Stimulated activated CD4-positive, alpha-beta T cell treated with anti-CD3 and anti-CD28 coated beads, Interleukin-1b, Interleukin-23, amount 100 ng/mL, for 4 hours (primary cell): ENCODE measurements around the gene KIAA1549.
"Not testable (repeated sequence)": the region's sequence is repeated elsewhere in the genome, so short reads cannot be mapped to it uniquely, and the experiment has no call there.

Source experiments
- DNase-seq, 2 donors: peaks; one replicate each; pipeline ENCODE4 v3.0.0-alpha.2; 2020; ENCODE audit warnings: low read depth in 2 of 2

KIAA1549 gene

DNA sequence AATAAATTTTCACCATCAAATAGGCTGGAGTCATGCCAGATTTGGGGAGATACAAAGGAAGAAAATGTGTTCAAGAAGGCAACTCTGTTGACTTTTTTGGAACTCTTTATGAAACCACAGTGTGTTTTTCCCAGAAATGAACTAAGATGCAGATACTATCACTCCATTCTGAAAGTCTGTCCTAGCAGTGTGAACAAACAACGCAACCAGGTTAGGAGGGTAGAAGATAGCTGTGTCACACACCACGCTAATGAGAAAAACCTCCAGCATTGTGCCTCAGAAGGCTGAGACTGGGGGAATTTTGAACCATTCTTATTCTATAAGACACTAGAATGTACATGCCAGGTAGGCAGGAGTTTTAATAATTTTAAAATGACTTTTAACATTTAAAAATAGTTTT, 167.2 kb downstream of the KIAA1549 start:
- no peak for DNase-seq

DNA sequence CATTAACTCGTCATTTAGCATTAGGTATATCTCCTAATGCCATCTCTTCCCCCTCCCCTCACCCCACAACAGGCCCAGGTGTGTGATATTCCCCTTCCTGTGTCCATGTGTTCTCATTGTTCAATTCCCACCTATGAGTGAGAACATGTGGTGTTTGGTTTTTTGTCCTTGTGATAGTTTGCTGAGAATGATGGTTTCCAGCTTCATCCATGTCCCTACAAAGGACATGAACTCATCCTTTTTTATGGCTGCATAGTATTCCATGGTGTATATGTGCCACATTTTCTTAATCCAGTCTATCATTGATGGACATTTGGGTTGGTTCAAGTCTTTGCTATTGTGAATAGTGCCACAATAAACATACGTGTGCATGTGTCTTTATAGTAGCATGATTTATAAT, 169.9 kb downstream of the KIAA1549 start:
- DNase-seq: not testable (repeated sequence)

DNA sequence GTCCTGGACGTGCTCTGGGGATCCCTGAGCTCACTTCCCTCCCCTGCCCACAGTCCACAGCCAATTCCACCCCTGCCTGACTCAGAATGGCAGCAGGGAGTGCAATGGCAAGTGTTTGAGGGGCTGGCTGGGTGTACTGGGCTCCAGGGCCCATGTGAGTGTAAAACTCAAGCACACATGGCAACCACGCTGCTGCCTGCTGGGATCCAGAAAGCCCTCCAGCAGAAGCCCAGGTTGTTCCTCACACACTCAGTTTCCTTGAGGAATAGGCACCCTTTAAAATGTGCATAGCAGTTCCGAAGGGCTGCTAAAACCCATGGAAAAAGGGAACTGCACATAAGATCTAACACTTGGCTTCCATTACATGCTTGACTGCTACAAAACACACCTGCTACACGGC, 171.8 kb downstream of the KIAA1549 start:
- no peak for DNase-seq

DNA sequence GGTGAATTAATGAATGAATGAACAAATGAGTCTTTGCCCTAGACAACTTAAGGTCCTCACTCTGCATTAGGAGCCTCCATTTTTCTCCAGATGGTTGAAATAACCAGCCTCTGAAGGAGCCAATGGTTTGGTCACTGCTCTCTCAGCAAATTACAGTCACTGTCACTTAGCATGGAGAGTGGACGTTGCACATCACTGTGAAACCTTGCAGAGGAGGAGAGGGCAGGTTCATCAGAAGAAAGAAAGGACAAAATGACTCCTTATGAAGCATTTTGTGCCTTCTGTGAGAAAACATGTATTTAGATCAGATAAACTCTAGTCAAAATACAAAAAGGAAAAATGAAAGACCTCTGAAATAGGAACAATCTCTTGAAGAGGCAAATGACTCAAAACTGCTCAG, 176.6 kb downstream of the KIAA1549 start:
- DNase-seq: no peak

DNA sequence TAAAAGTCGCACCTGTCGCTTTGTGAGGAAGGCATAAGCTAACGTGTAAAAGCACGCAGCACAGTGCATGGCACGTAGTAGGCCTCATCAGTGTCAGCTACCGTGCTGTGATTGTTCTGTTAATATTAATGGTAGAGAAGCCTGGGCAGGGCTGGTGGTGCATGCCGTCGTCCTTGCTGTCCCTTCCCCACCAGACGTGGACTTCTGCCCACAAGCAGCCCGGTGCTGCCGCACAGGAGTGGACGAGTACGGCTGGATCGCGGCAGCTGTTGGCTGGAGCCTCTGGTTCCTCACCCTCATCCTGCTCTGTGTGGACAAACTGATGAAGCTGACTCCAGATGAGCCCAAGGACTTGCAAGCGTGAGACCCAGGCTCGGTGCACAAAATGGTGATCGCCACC, 178.5 kb downstream of the KIAA1549 start:
- DNase-seq: no peak

DNA sequence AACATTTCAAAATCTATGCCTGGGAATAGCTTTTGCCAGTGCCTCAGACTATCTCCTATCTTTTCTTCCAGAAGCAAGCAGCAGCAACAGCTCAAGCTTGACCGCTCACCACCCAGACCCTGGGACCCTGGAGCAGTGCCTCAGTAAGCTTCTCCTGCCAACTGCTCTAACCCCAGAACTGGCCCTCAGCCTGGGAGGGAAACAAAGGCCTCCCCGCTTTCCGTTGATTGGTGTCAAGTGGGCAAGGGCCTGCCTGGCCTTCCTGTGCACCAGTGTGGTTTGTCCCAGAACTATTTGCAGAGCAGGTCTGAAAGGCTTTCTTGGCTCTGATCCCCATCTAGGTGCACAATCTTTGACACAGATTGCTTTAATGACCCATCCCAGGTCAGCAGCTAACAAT, 179.9 kb downstream of the KIAA1549 start:
- DNase-seq: no peak

DNA sequence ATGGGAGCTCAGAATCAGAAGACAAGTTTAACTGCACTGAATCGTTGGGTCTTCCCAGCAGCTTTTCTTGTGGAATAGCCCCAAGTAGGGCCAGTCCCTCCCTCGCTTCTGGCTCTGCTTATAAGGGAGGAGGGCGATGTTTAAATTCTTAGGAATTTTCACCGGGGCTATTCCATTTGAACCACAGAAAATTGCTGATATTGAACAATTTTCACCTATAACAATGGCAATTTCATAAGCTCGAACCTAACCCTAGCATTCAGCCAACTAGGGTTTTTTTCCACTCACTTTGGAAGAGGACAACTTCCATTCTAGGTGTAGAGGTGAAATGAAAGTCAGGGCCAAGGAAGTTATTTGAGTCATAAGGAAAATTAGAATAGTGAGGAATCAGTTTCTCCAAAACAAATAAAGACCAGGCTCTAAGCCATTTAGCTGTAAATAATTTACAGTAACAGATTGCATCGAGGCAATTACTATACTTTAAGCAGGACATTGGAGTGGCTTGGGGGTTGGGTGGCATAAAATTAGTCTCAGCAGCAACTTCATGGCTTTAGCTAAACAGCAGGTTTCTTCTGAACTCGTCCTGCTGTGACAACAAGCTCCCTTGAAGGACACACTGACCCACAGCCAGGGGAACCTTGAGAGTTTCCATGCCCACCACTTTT, 181.7 kb downstream of the KIAA1549 start:
- no peak for DNase-seq

DNA sequence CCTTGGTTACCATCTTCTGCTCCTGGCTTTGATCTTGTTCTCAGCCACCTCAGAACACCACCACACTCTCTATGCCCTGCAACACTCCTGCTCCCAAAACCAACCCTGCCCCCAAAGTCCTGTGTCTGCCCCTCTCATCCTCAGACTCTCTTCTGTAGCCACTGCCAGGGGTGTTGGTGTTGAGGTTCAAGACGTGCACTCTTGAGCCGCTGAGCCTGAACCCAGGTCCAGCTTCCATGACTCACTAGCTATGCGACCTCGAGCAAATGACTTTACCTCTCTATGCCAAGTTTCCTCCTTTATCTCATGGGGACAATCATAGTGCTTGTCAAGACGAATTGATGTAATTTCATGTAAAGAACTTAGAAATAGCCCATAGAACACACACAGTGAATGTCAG, 182.4 kb downstream of the KIAA1549 start:
- DNase-seq: no peak

DNA sequence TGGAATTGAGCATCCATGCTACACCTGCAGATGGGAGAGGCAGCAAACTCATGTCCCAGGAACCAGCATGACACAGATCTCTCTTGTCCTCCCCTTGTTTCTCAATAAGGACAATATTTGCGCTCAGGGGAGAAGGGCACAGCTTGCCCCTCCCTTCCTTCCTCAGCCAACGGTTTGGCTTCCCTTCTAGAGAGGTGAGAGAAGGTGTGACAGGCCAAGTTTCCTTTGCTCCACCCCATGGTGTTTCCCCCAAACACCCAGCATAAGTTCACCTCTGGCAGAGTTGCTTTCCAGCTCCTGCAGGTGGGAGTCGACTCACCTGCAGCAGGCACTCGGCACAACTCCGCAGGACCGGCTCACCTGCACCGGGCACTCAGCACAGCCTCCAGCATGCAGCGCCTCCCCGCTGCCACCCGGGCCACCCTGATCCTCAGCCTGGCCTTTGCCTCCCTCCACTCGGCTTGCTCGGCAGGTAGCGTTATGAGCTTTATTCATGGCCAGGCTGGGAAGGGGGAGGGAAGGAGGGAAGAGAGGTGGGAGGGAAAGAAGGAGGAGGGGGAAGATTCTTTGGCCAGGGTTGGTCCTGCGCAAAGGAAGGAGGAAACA, 183.4 kb downstream of the KIAA1549 start, which contains the start of the genes ATP6V0A4 and TMEM213:
TSS of gene ATP6V0A4 (minus strand) at position 482 of the 606 bp plus-strand sequence. CDS start 26,949 bp downstream, outside the sequence.
TSS of gene TMEM213 (plus strand) at position 280 of the 606 bp plus-strand sequence. CDS start at position 391, 111 bp downstream.
- DNase-seq: no peak

DNA sequence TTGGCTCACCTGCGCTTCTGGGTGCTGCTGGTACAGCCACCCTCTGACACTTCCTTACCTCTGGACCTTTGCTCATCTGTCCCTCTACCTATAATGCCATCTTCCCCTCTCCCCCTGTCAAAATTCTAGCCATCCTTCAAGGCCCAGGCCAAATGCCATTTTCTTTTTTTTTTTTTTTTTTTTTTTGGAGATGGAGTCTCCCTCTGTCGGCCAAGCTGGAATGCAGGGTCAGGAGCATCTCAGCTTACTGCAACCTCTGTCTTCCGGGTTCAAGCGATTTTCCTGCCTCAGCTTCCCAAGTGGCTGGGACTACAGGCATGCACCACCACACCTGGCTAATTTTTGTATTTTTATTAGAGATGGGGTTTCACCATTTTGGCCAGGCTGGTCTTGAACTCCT, 184.1 kb downstream of the KIAA1549 start:
- not testable (repeated sequence) for DNase-seq

DNA sequence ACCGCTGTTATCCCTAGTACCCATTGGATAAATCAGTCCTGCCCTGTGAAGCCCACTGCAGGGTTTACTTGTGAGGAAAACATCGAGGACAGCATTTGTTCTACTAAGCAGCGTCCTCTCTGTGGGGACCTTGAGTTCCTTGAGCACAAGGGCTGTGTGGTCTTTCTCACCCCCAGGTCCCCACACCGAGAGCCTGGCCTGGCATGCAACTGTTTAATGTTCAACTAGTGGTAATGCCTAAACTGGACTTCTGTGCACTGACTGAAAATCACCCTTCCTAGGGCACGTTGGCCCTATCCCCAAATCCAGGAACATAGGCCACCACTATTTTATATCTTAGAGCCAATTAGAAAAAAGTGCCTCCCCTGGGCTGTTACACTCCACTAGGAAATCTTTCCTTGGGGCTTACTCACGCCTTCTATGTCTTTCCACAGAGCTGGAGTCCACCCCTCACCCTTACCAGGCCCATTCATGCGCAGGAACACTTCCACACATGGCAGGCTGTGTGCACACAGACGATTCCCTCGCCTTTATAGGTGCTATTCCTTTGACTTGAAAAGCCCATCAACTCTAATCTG, 185.1 kb downstream of the KIAA1549 start:
- no peak for DNase-seq

DNA sequence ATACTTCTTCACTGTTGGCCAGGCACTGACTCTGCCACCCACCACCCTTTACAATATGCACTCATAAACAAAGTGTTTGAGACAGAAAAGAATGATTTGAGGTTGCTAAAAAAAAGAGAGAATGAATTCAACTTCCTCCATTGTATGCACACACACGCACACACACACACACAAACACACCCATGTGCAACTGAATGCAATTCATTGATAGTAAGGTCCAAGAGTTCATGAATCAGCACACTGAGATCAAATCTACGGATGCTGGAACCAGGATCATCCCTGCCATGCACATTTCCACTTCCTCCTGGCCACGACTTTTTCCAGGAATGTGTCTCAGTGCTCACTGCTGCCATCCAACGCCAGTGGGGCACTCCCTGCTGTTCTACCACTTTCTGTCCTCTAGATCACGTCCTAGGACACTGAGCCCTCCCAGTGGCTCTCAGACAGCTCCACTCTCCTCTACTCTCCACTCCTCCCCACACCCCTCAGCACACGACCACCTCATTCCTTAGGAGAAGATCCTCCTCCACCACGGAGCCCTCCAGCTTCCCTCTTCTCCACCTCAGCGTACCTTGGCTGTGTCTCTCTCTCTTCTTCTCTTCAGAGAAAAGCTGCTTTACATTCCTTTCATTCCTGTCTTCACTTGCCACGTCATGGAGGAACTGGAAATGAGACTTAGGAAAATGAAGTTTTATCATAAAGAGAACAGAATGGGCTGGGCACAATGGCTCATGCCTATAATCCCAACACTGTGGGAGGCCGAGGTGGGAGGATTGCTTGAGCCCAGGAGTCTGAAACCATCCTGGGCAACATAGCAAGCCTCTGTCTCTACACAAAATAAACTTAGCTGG, 195.4 kb downstream of the KIAA1549 start:
- DNase-seq: no peak

DNA sequence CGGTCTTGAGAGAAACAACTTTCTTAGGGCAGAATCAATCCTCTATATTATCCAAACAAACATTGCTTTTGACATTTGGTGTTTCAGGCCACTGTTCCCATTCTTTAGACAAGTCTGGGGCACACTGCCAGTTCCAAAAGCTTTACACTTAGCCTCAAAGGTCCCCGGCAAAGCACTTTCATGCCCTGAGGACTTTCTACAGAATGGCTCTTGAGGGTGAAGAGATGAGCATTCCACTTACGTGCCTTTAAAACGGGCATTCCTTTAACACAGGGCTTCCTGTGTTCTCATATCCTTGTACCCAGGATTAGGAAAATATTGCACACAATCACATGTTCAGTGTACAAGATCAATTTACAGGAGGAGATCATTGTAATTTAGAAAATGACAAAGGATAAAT, 196.5 kb downstream of the KIAA1549 start:
- no peak for DNase-seq
